ENCODE data around the gene PRSS16. TPM values are rescaled to one million over a fixed set of nuclear protein-coding genes. Genes with fewer than 3 reads are reported as not detected.

The PRSS16 gene
- total RNA-seq, 1 donor from 2014 or later = 10.5 TPM

- peak overlapping the region; percentile 99 for H3K27ac Mint-ChIP-seq
- TF ChIP-seq CTCF (conservative IDR thresholded peaks at IDR 0.05) = no peak
Observed at GRCh38 chr6:27250277-27251111, 3.0 kb downstream of the PRSS16 start.

GRCh38 chr6:27251112-27251605, 3.7 kb downstream of the PRSS16 start:
- Mint-ChIP-seq H3K27ac (peak overlapping the region; percentile 99), H3K4me1 (ENCODE audit: unreplicated experiment) (no peaks in the 10 kb centered on the region), H3K36me3 (peaks cover 4% of the 10 kb centered on the region), H3K4me3 (peak overlapping the region; percentile 98), H3K27me3 (peaks cover 65% of the 10 kb centered on the region), H3K9me3 (no peaks in the 10 kb centered on the region)
- TF ChIP-seq CTCF (conservative IDR thresholded peaks at IDR 0.05) = no peak
- DNase-seq (ENCODE audit: extremely low spot score, unreplicated experiment) = peak; percentile 87

More at GRCh38 chr6:27250277-27251111, 3.0 kb downstream of the PRSS16 start:
- H3K4me1 Mint-ChIP-seq (ENCODE audit: unreplicated experiment) = no peaks in the 10 kb centered on the region
- H3K27me3 Mint-ChIP-seq = peaks cover 58% of the 10 kb centered on the region
- H3K9me3 Mint-ChIP-seq = no peaks in the 10 kb centered on the region
- no peaks in the 10 kb centered on the region for H3K36me3 Mint-ChIP-seq
- peak overlapping the region; percentile 98 for H3K4me3 Mint-ChIP-seq
- no peak for DNase-seq (ENCODE audit: extremely low spot score, unreplicated experiment)

GRCh38 chr6:27251606-27252251, 4.2 kb downstream of the PRSS16 start:
- Mint-ChIP-seq H3K4me3 (peak overlapping the region; percentile 98), H3K4me1 (ENCODE audit: unreplicated experiment) (no peaks in the 10 kb centered on the region), H3K27me3 (peaks cover 70% of the 10 kb centered on the region), H3K27ac (peak overlapping the region; percentile 99), H3K9me3 (no peaks in the 10 kb centered on the region), H3K36me3 (peaks cover 4% of the 10 kb centered on the region)
- peak; percentile 88 for DNase-seq (ENCODE audit: extremely low spot score, unreplicated experiment)
- peak; percentile 60 for TF ChIP-seq CTCF (conservative IDR thresholded peaks at IDR 0.05)

- Mint-ChIP-seq H3K4me1 (ENCODE audit: unreplicated experiment) (no peaks in the 10 kb centered on the region), H3K9me3 (no peaks in the 10 kb centered on the region), H3K36me3 (peaks cover 4% of the 10 kb centered on the region), H3K27ac (no peak overlapping the region), H3K4me3 (no peak overlapping the region), H3K27me3 (peaks cover 85% of the 10 kb centered on the region)
- no peak for TF ChIP-seq CTCF (conservative IDR thresholded peaks at IDR 0.05)
- no peak for DNase-seq (ENCODE audit: extremely low spot score, unreplicated experiment)
Observed at GRCh38 chr6:27254566-27254965, 7.1 kb downstream of the PRSS16 start.

GRCh38 chr6:27255866-27256265, 8.4 kb downstream of the PRSS16 start:
- TF ChIP-seq CTCF (conservative IDR thresholded peaks at IDR 0.05) = no peak
- peaks cover 4% of the 10 kb centered on the region for H3K36me3 Mint-ChIP-seq
- H3K27ac Mint-ChIP-seq = no peak overlapping the region
- DNase-seq (ENCODE audit: extremely low spot score, unreplicated experiment) = no peak
- no peak overlapping the region for H3K4me3 Mint-ChIP-seq
- no peaks in the 10 kb centered on the region for H3K9me3 Mint-ChIP-seq
- H3K4me1 Mint-ChIP-seq (ENCODE audit: unreplicated experiment) = no peaks in the 10 kb centered on the region
- peaks cover 79% of the 10 kb centered on the region for H3K27me3 Mint-ChIP-seq
